GM18505 (cell line): Measurements from ENCODE around the gene ZNF664.

Source experiments
- ATAC-seq: cut with Tn5 transposase; IDR thresholded peaks from one replicate; pipeline ENCODE4 v1.9.1; 2021; ENCODE audit not compliant: unreplicated experiment
- POLR2A ChIP-seq: IDR thresholded peaks from 4 replicates; pipeline ENCODE4 v1.6.1; 2011; ENCODE audit warnings: borderline replicate concordance; ENCODE audit not compliant: insufficient read depth, insufficient read length; ENCODE audit errors: extremely low read depth

The ZNF664 gene

DNA sequence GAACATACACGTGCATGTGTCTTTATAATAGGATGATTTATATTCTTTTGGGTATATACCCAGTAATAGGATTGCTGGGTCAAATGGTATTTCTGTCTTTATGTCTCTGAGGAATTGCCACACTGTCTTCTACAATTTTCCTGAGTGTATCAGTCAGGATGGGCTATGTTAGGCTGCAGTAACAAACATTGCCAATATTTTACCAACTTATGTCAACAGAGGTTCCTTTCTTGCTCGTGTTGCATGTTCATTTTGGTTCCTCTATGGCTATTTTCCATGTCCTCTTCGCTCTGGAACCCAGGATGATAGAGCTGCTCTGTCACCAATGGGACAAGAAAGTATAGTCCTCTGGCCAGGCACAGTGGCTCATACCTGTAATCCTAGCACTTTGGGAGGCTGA is 86.7 kb downstream of the ZNF664 start:
- no peak for TF ChIP-seq POLR2A
- no peak for ATAC-seq
